Adipocyte (in vitro differentiated cells): Measurements from ENCODE around the gene SPATS2.

Experiments used
- DNase-seq: peaks from one replicate; pipeline ENCODE4 v3.0.0-alpha.2; 2015; ENCODE audit warnings: low read depth
- H3K27me3 ChIP-seq: replicated peaks from 2 replicates; pipeline ENCODE4 v1.7.0; 2013; ENCODE audit warnings: mild to moderate bottlenecking, low read length, moderate library complexity; ENCODE audit not compliant: control insufficient read depth, insufficient read depth
- H3K36me3 ChIP-seq: 2 replicates; pipeline ENCODE4 v1.7.0; 2013; ENCODE audit warnings: low read length, mild to moderate bottlenecking, moderate library complexity; ENCODE audit not compliant: control insufficient read depth, insufficient read depth, severe bottlenecking
- H3K4me1 ChIP-seq: 2 replicates; pipeline ENCODE4 v1.7.0; 2013; ENCODE audit warnings: mild to moderate bottlenecking, low read length, moderate library complexity; ENCODE audit not compliant: control insufficient read depth, insufficient read depth
- H3K4me3 ChIP-seq: 2 replicates; pipeline ENCODE4 v1.7.0; 2013; ENCODE audit warnings: mild to moderate bottlenecking, low read length, moderate library complexity
- H3K9ac ChIP-seq: 2 replicates; pipeline ENCODE4 v1.7.0; 2013; ENCODE audit warnings: mild to moderate bottlenecking, low read length, moderate library complexity
- H3K9me3 ChIP-seq: 2 replicates; pipeline ENCODE4 v1.7.0; 2013; ENCODE audit warnings: mild to moderate bottlenecking, low read length, moderate library complexity; ENCODE audit not compliant: control insufficient read depth

SPATS2 gene

GRCh38 chr12:49555631-49556390, 188.5 kb downstream of the SPATS2 start:
- no peak overlapping the region for H3K4me3 ChIP-seq
- H3K9me3 ChIP-seq = no peaks in the 10 kb centered on the region
- no peak overlapping the region for H3K9ac ChIP-seq
- H3K27me3 ChIP-seq = peaks cover 3% of the 10 kb centered on the region
- DNase-seq = no peak
- peaks cover 6% of the 10 kb centered on the region for H3K4me1 ChIP-seq
- peaks cover 42% of the 10 kb centered on the region for H3K36me3 ChIP-seq

- Histone ChIP-seq H3K9me3 (no peaks in the 10 kb centered on the region), H3K27me3 (no peaks in the 10 kb centered on the region), H3K4me3 (no peak overlapping the region), H3K9ac (no peak overlapping the region), H3K36me3 (peaks cover 49% of the 10 kb centered on the region), H3K4me1 (peaks cover 5% of the 10 kb centered on the region)
- DNase-seq = no peak
Measured at GRCh38 chr12:49556391-49557186, 189.3 kb downstream of the SPATS2 start.

GRCh38 chr12:49557187-49557916, 190.1 kb downstream of the SPATS2 start:
- DNase-seq = no peak
- H3K9ac ChIP-seq = no peak overlapping the region
- no peaks in the 10 kb centered on the region for H3K4me1 ChIP-seq
- no peak overlapping the region for H3K4me3 ChIP-seq
- H3K9me3 ChIP-seq = no peaks in the 10 kb centered on the region
- peaks cover 57% of the 10 kb centered on the region for H3K36me3 ChIP-seq
- no peaks in the 10 kb centered on the region for H3K27me3 ChIP-seq

GRCh38 chr12:49557917-49558215, 190.6 kb downstream of the SPATS2 start:
- Histone ChIP-seq H3K4me1 (no peaks in the 10 kb centered on the region), H3K36me3 (peaks cover 62% of the 10 kb centered on the region), H3K9ac (no peak overlapping the region), H3K4me3 (no peak overlapping the region), H3K9me3 (no peaks in the 10 kb centered on the region), H3K27me3 (no peaks in the 10 kb centered on the region)
- DNase-seq = no peak

- no peak for DNase-seq
- no peaks in the 10 kb centered on the region for H3K4me1 ChIP-seq
- H3K9me3 ChIP-seq = no peaks in the 10 kb centered on the region
- no peak overlapping the region for H3K9ac ChIP-seq
- no peak overlapping the region for H3K4me3 ChIP-seq
- no peaks in the 10 kb centered on the region for H3K27me3 ChIP-seq
- peaks cover 69% of the 10 kb centered on the region for H3K36me3 ChIP-seq
Measured at GRCh38 chr12:49558526-49558925, 191.3 kb downstream of the SPATS2 start.

- H3K27me3 ChIP-seq = no peaks in the 10 kb centered on the region
- no peak overlapping the region for H3K9ac ChIP-seq
- H3K36me3 ChIP-seq = peaks cover 75% of the 10 kb centered on the region
- no peaks in the 10 kb centered on the region for H3K4me1 ChIP-seq
- no peaks in the 10 kb centered on the region for H3K9me3 ChIP-seq
- no peak overlapping the region for H3K4me3 ChIP-seq
- no peak for DNase-seq
Measured at GRCh38 chr12:49559011-49559675, 191.9 kb downstream of the SPATS2 start.

GRCh38 chr12:49560695-49561094, 193.4 kb downstream of the SPATS2 start:
- no peaks in the 10 kb centered on the region for H3K4me1 ChIP-seq
- no peak overlapping the region for H3K4me3 ChIP-seq
- DNase-seq = no peak
- peaks cover 85% of the 10 kb centered on the region for H3K36me3 ChIP-seq
- no peaks in the 10 kb centered on the region for H3K9me3 ChIP-seq
- no peaks in the 10 kb centered on the region for H3K27me3 ChIP-seq
- no peak overlapping the region for H3K9ac ChIP-seq

GRCh38 chr12:49562233-49562632, 195.0 kb downstream of the SPATS2 start:
- Histone ChIP-seq H3K4me1 (peaks cover 10% of the 10 kb centered on the region), H3K9me3 (no peaks in the 10 kb centered on the region), H3K4me3 (no peak overlapping the region), H3K27me3 (no peaks in the 10 kb centered on the region), H3K9ac (no peak overlapping the region), H3K36me3 (peaks cover 77% of the 10 kb centered on the region)
- no peak for DNase-seq

- peaks cover 12% of the 10 kb centered on the region for H3K4me1 ChIP-seq
- H3K9me3 ChIP-seq = no peaks in the 10 kb centered on the region
- H3K27me3 ChIP-seq = no peaks in the 10 kb centered on the region
- H3K9ac ChIP-seq = no peak overlapping the region
- DNase-seq = no peak
- H3K36me3 ChIP-seq = peaks cover 73% of the 10 kb centered on the region
- no peak overlapping the region for H3K4me3 ChIP-seq
Measured at GRCh38 chr12:49562831-49563230, 195.6 kb downstream of the SPATS2 start.

GRCh38 chr12:49563951-49564685, 196.9 kb downstream of the SPATS2 start:
- Histone ChIP-seq H3K4me3 (no peak overlapping the region), H3K9me3 (no peaks in the 10 kb centered on the region), H3K4me1 (peaks cover 16% of the 10 kb centered on the region), H3K36me3 (peaks cover 60% of the 10 kb centered on the region), H3K27me3 (no peaks in the 10 kb centered on the region), H3K9ac (no peak overlapping the region)
- no peak for DNase-seq
